Measurements from ENCODE around the gene NCBP3. TPM values are rescaled to one million over a fixed set of nuclear protein-coding genes. Genes with fewer than 3 reads are reported as not detected.

NCBP3 gene
- total and polyA plus RNA-seq, 2 donors (not counting 3 experiments of a cell fraction or from before 2014, with no cell fraction given): 18.2 to 51.1 TPM

DNA sequence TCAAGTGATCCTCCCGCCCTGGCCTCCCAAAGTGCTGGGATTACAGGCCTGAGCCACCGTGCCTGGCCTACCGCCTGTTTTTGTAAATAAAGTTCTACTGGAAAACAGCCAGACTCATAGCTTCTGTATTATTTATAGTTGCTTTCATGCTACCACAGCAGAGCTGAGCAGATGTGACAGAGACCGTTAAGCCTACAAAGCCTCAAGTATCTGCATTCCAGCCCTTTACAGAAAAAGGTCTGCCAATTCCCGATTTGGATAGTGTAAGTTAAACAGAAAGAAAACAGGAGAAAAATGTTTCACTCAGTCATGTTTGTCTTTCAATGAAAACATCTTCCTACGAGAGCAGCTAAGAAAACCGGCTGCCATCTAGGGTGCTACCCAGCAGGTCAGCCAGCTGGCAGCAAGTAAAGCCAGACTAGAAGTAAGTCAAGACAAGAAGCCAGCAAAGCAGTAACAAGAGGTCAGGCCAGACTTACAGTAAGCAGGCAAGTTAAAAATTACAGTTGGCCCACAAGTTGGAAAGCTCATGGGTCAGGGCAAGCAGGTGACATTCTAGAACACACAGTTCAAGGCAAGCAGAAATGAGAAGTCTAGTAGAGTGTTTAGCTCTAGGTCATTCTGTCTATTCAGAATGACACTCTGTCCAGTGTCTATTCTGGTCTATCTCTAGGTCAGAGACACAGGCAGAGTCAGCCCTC, 17.7 kb downstream of the NCBP3 start:
- TF ChIP-seq EZH2 (IDR thresholded peaks at IDR 0.05; ENCODE audit: borderline replicate concordance, low read depth, low read length, severe bottlenecking) (no peak), JUN (IDR thresholded peaks at IDR 0.05; ENCODE audit: borderline replicate concordance, insufficient read depth, insufficient read length, low read depth) (no peak), FOS (IDR thresholded peaks at IDR 0.05; ENCODE audit: borderline replicate concordance, insufficient read depth, low read length) (no peak), MYC (IDR thresholded peaks at IDR 0.05; ENCODE audit: low read depth, low read length) (no peak), GATA2 (IDR thresholded peaks at IDR 0.05; ENCODE audit: insufficient read depth, insufficient read length, low read depth, low read length) (no peak), POLR2A (IDR thresholded peaks at IDR 0.05; ENCODE audit: low read depth, low read length) (no peak), POLR2AphosphoS5 (IDR thresholded peaks at IDR 0.05; ENCODE audit: insufficient read depth, low read depth, low read length) (no peak)
- TF ChIP-seq, protein P1, sequence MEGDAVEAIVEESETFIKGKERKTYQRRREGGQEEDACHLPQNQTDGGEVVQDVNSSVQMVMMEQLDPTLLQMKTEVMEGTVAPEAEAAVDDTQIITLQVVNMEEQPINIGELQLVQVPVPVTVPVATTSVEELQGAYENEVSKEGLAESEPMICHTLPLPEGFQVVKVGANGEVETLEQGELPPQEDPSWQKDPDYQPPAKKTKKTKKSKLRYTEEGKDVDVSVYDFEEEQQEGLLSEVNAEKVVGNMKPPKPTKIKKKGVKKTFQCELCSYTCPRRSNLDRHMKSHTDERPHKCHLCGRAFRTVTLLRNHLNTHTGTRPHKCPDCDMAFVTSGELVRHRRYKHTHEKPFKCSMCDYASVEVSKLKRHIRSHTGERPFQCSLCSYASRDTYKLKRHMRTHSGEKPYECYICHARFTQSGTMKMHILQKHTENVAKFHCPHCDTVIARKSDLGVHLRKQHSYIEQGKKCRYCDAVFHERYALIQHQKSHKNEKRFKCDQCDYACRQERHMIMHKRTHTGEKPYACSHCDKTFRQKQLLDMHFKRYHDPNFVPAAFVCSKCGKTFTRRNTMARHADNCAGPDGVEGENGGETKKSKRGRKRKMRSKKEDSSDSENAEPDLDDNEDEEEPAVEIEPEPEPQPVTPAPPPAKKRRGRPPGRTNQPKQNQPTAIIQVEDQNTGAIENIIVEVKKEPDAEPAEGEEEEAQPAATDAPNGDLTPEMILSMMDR (IDR thresholded peaks at IDR 0.05; ENCODE audit: extremely low read depth in 1 of 2, insufficient read depth in 1 of 2, low read depth in 1 of 2, low read length in 2 of 2): no peak
- TF ChIP-seq, protein P2, sequence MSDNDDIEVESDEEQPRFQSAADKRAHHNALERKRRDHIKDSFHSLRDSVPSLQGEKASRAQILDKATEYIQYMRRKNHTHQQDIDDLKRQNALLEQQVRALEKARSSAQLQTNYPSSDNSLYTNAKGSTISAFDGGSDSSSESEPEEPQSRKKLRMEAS (IDR thresholded peaks at IDR 0.05; ENCODE audit: insufficient read depth, insufficient read length): no peak
- Histone ChIP-seq H3K79me2 (ENCODE audit: control insufficient read depth, insufficient read depth, low read length) (peaks cover 5% of the 10 kb centered on the region), H3K27me3 (ENCODE audit: control insufficient read depth in 2 of 2, insufficient read depth in 2 of 2, low read length in 2 of 2) (no peaks in the 10 kb centered on the region), H3K4me3 (replicated peaks in 1 of 3; ENCODE audit: insufficient read depth in 1 of 3, low read depth in 1 of 3, low read length in 3 of 3) (no peak overlapping the region), H3K9me3 (replicated peaks; ENCODE audit: control insufficient read depth, insufficient read depth, low read length) (no peaks in the 10 kb centered on the region), H3K36me3 (ENCODE audit: control insufficient read depth in 2 of 2, extremely low read depth in 1 of 2, insufficient read depth in 2 of 2, low read length in 2 of 2) (peaks cover 11 to 17% of the 10 kb centered on the region in 2 experiments), H3K9ac (replicated peaks; ENCODE audit: extremely low read depth, insufficient read depth, low read length) (no peak overlapping the region), H3K4me2 (ENCODE audit: insufficient read depth, low read length) (no peak overlapping the region), H3K4me1 (ENCODE audit: control insufficient read depth, extremely low read depth, insufficient read depth, low read length) (no peaks in the 10 kb centered on the region), H3K9me1 (replicated peaks; ENCODE audit: control insufficient read depth, extremely low read depth, insufficient read depth, low read length) (no peaks in the 10 kb centered on the region), H3K27ac (ENCODE audit: insufficient read depth, low read depth, low read length) (no peak overlapping the region), H4K20me1 (replicated peaks; ENCODE audit: control insufficient read depth, extremely low read depth, insufficient read depth, low read length) (no peaks in the 10 kb centered on the region), H2AFZ (ENCODE audit: low read depth, low read length) (no peak overlapping the region)
- dilution Hi-C loops (cut with MboI; ENCODE audit: extremely low pct_ligation_motif_present, low sequenced_read_pairs): no loop called here
- BruUV-seq (replicated peaks): no TSS peak
- FAIRE-seq: no peak
- ChIA-PET POLR2A (interaction anchor here (0.5 kb wide), 1 partner anchor 11 kb away, joined by 3 read pairs; no protein-coding TSS in a partner anchor), CTCF (interaction anchor here (0.8 to 6.1 kb wide), 11 partner anchors 10 to 145 kb away, joined by 3 to 112 read pairs (median 6); partner anchors contain the start of gene HASPIN)
- DNase-seq (ENCODE audit: low read depth, low spot score): no peak
- intact Hi-C loops (cut with micrococcal nuclease): loop anchor here (10.0 kb wide), 1 partner anchor 784 kb away; no protein-coding TSS in a partner anchor

Measured in endothelial cell of umbilical vein (primary cell).